Activated T-helper 1 cell treated with anti-CD3 and anti-CD28 coated beads, Interleukin-12 subunit alpha, Interleukin-12 subunit beta, Interleukin-2, Interleukin-4 antibody, amounts not matched to agents 30 ng/mL and 10 ng/mL and 1 ng/mL, durations not matched to agents 14 hours and 24 hours and 36 hours (primary cell): ENCODE data around the gene NUP210. TPM values are rescaled to one million over a fixed set of nuclear protein-coding genes. Genes with fewer than 3 reads are reported as not detected.

Experiments used
- DNase-seq: peaks from one replicate; pipeline ENCODE4 v3.0.0; 2021; ENCODE audit warnings: low spot score
- H3K27ac Mint-ChIP-seq: one replicate; pipeline ENCODE4 v1.8.0; 2021; ENCODE audit warnings: mild to moderate bottlenecking, mixed read lengths
- H3K27me3 Mint-ChIP-seq: one replicate; pipeline ENCODE4 v1.8.0; 2022; ENCODE audit warnings: mild to moderate bottlenecking, moderate library complexity, mixed read lengths; ENCODE audit not compliant: insufficient read depth
- H3K36me3 Mint-ChIP-seq: one replicate; pipeline ENCODE4 v1.8.0; 2021; ENCODE audit warnings: low read depth, mixed read lengths
- H3K4me1 Mint-ChIP-seq: one replicate; pipeline ENCODE4 v1.8.0; 2021; ENCODE audit warnings: low read depth, mixed read lengths
- H3K4me3 Mint-ChIP-seq: one replicate; pipeline ENCODE4 v1.8.0; 2021; ENCODE audit warnings: mild to moderate bottlenecking, moderate library complexity, mixed read lengths
- H3K9me3 Mint-ChIP-seq: one replicate; pipeline ENCODE4 v1.8.0; 2021; ENCODE audit warnings: mixed read lengths
- intact Hi-C: fragments of 100-400 bp; cut with micrococcal nuclease; formaldehyde crosslinking; loops from one replicate; pipeline ENCODE4 v1.15.1; 2024
- total RNA-seq: library from RNA; stranded (reverse); gene quantifications from 2 replicates; pipeline ENCODE4 v1.2.3, GENCODE V29; 2022

Gene NUP210
- total RNA-seq, 1 donor from 2014 or later, result 152 TPM

- DNase-seq, result no peak
- Mint-ChIP-seq H3K4me1 (no peaks in the 10 kb centered on the region), H3K4me3 (no peak overlapping the region), H3K27me3 (peaks cover 20% of the 10 kb centered on the region), H3K27ac (no peak overlapping the region), H3K9me3 (no peaks in the 10 kb centered on the region), H3K36me3 (no peaks in the 10 kb centered on the region)
- intact Hi-C loops, result no loop called here
Measured at GRCh38 chr3:13268120-13268519, 152.0 kb downstream of the NUP210 start.

- Mint-ChIP-seq H3K36me3 (no peaks in the 10 kb centered on the region), H3K9me3 (no peaks in the 10 kb centered on the region), H3K4me3 (no peak overlapping the region), H3K27ac (no peak overlapping the region), H3K4me1 (peaks cover 6% of the 10 kb centered on the region), H3K27me3 (peaks cover 15% of the 10 kb centered on the region)
- DNase-seq, result no peak
- intact Hi-C loops, result no loop called here
Measured at GRCh38 chr3:13266651-13267362, 153.3 kb downstream of the NUP210 start.

Other genes with a start within 250 kb of the NUP210 start
- gene HDAC11, start 60.0 kb upstream of the NUP210 start, total RNA-seq, result 1.4 and 2.0 TPM in 2 replicates
- not detected in 2 replicates for gene FBLN2, start 128.8 kb upstream of the NUP210 start, total RNA-seq